K562 (cell line): Measurements from ENCODE around the gene EPC2. TPM values are rescaled to one million over a fixed set of nuclear protein-coding genes. Genes with fewer than 3 reads are reported as not detected.

Experiments
- ATAC-seq: fragments of 200-7000 bp; cut with Tn5 transposase; 3 replicates; pipeline ENCODE4 v1.9.1; 2020; ENCODE audit warnings: moderate library complexity
- BruUV-seq: library from RNA; stranded (reverse); fragments of 400-500 nt; replicated peaks from 2 replicates; lab custom pipeline; 2021; lab: Mats Ljungman, UMichigan
- CTCF ChIA-PET: fragments of 300-600 bp; formaldehyde crosslinking; extraction: SDS; loops from one replicate; lab custom pipeline; 2021; ENCODE audit warnings: low intra/inter-chr PET ratio; lab: Yijun Ruan, JAX
- POLR2A ChIA-PET: fragments of 300-600, 350-650 bp; sonication (Branson Sonifier 250); formaldehyde crosslinking; extraction: SDS; loops from one replicate; lab custom pipeline; 2021; ENCODE audit warnings: antibody characterized with exemption, inconsistent platforms; lab: Yijun Ruan, JAX
- DNase-seq, 4 experiments: peaks; one replicate each; pipeline versions ENCODE4 v3.0.0 to v3.0.0-alpha.2; 2011 to 2018; ENCODE audit warnings: low spot score in 3 of 4, mixed read lengths in 3 of 4; ENCODE audit errors: extremely low read depth in 1 of 4
- FAIRE-seq: peaks from 2 replicates; lab custom pipeline; 2011; peaks lifted over from hg19 to GRCh38; lab: Jason Lieb, UNC
- H2AFZ ChIP-seq: 2 replicates; pipeline ENCODE4 v1.6.0; 2011; ENCODE audit warnings: low read depth, low read length, control low read depth, inconsistent platforms
- H3K27ac ChIP-seq: fragments of 200-600 bp; 3 replicates; pipeline ENCODE4 v1.8.0; 2011; ENCODE audit warnings: low read depth, mild to moderate bottlenecking, control low read depth, inconsistent platforms, low read length, moderate library complexity, mixed read lengths; ENCODE audit errors: extremely low read depth
- H3K27me3 ChIP-seq, 2 experiments: fragments of 300-600 bp in 1 of 2; 2 replicates in 1 of 2; 3 replicates in 1 of 2; pipeline versions ENCODE4 v1.6.0 to v1.8.0; 2011; ENCODE audit warnings: inconsistent platforms in 2 of 2, low read length in 2 of 2, mild to moderate bottlenecking in 1 of 2, mixed read lengths in 1 of 2, moderate library complexity in 1 of 2; ENCODE audit not compliant: control insufficient read depth in 2 of 2, insufficient read depth in 2 of 2
- H3K36me3 ChIP-seq: fragments of 300-600 bp; 3 replicates; pipeline ENCODE4 v1.8.0; 2011; ENCODE audit warnings: mild to moderate bottlenecking, low read length, inconsistent platforms; ENCODE audit not compliant: control insufficient read depth, insufficient read depth
- H3K4me1 ChIP-seq, 2 experiments: fragments of 200-600 bp in 1 of 2; replicated peaks in 1 of 2; 2 replicates in 1 of 2; 3 replicates in 1 of 2; pipeline versions ENCODE4 v1.5.1 to v1.8.0; 2011; ENCODE audit warnings: inconsistent platforms in 2 of 2, low read length in 2 of 2, mild to moderate bottlenecking in 1 of 2, mixed read lengths in 1 of 2, moderate library complexity in 1 of 2; ENCODE audit not compliant: control insufficient read depth in 2 of 2, insufficient read depth in 2 of 2
- H3K4me2 ChIP-seq: 2 replicates; pipeline ENCODE4 v1.6.1; 2011; ENCODE audit warnings: low read length, control low read depth, inconsistent platforms, mixed read lengths; ENCODE audit not compliant: insufficient read depth
- H3K4me3 ChIP-seq: fragments of 200-600 bp; sonication (generic), shearing (Covaris generic); 2 replicates; pipeline ENCODE4 v1.5.1; 2016; ENCODE audit warnings: control low read depth, inconsistent platforms
- H3K79me2 ChIP-seq: fragments of 200-600 bp; 3 replicates; pipeline ENCODE4 v1.8.0; 2011; ENCODE audit warnings: low read length, inconsistent platforms; ENCODE audit not compliant: control insufficient read depth, insufficient read depth
- H3K9ac ChIP-seq, 2 experiments: 2 replicates each; pipeline versions ENCODE4 v1.6.0 to v1.6.1; 2011; ENCODE audit warnings: low read depth in 2 of 2, low read length in 2 of 2, control low read depth in 1 of 2, inconsistent platforms in 1 of 2, mild to moderate bottlenecking in 1 of 2, mixed read lengths in 1 of 2; ENCODE audit not compliant: insufficient read depth in 1 of 2
- H3K9me1 ChIP-seq: one replicate; pipeline ENCODE4 v1.6.0; 2011; ENCODE audit warnings: inconsistent platforms, mild to moderate bottlenecking, low read length, moderate library complexity; ENCODE audit not compliant: control insufficient read depth, insufficient read depth
- H3K9me3 ChIP-seq: replicated peaks from 2 replicates; pipeline ENCODE4 v1.5.1; 2011; ENCODE audit warnings: low read depth, low read length, inconsistent platforms; ENCODE audit not compliant: control insufficient read depth, insufficient read depth
- H4K20me1 ChIP-seq: replicated peaks from 2 replicates; pipeline ENCODE4 v1.6.1; 2011; ENCODE audit warnings: low read length, inconsistent platforms, mixed read lengths; ENCODE audit not compliant: control insufficient read depth, insufficient read depth
- CHD4 ChIP-seq: fragments of 200-600 bp; sonication (generic); IDR thresholded peaks from 3 replicates; pipeline ENCODE4 v1.6.1; 2012; ENCODE audit warnings: low read depth, mild to moderate bottlenecking, mixed read lengths, low read length, inconsistent platforms; ENCODE audit not compliant: insufficient read depth, insufficient replicate concordance, poor library complexity, severe bottlenecking
- CXXC5 ChIP-seq: fragments of 250-450 bp; sonication (Bioruptor Pico); IDR thresholded peaks from 2 replicates; pipeline ENCODE4 v1.8.0; 2022; ENCODE audit warnings: inconsistent platforms, mild to moderate bottlenecking, moderate library complexity
- EGR1 ChIP-seq: fragments of 450-650 bp; conservative IDR thresholded peaks from 2 replicates; pipeline ENCODE4 v1.6.1; 2017; ENCODE audit warnings: mild to moderate bottlenecking
- NR1H2 ChIP-seq: sonication (generic); formaldehyde crosslinking; IDR thresholded peaks from 2 replicates; pipeline ENCODE4 v1.4.0; 2020; ENCODE audit warnings: mild to moderate bottlenecking, missing genetic modification reagents
- OTX1 ChIP-seq: fragments of 450-650 bp; formaldehyde crosslinking; IDR thresholded peaks from 2 replicates; pipeline ENCODE4 v1.4.0; 2022; ENCODE audit warnings: mild to moderate bottlenecking
- PKNOX1 ChIP-seq: fragments of 450-650 bp; IDR thresholded peaks from 2 replicates; pipeline ENCODE4 v1.6.1; 2016
- PML ChIP-seq: IDR thresholded peaks from 2 replicates; pipeline ENCODE4 v1.6.1; 2012; ENCODE audit warnings: low read length, inconsistent platforms
- ZNF282 ChIP-seq: sonication (generic); formaldehyde crosslinking; IDR thresholded peaks from 2 replicates; pipeline ENCODE4 v1.8.1; 2023; ENCODE audit warnings: missing genetic modification reagents
- ZNF3 ChIP-seq: fragments of 250-450 bp; sonication (Bioruptor Pico); IDR thresholded peaks from 2 replicates; pipeline ENCODE4 v1.5.0; 2021; ENCODE audit warnings: mild to moderate bottlenecking, moderate library complexity
- ZNF551 ChIP-seq: fragments of 250-450 bp; sonication (Bioruptor Pico); IDR thresholded peaks from 2 replicates; pipeline ENCODE4 v1.5.0; 2021; ENCODE audit warnings: mild to moderate bottlenecking, moderate library complexity
- ZNF592 ChIP-seq: fragments of 450-650 bp; IDR thresholded peaks from 2 replicates; pipeline ENCODE4 v1.6.1; 2017; ENCODE audit warnings: antibody characterized with exemption, mild to moderate bottlenecking
- ZZZ3 ChIP-seq: fragments of 450-650 bp; IDR thresholded peaks from 2 replicates; pipeline ENCODE4 v1.6.1; 2016; ENCODE audit warnings: antibody characterized with exemption, mild to moderate bottlenecking, moderate library complexity
- WGBS: fragments of 100-300 bp; shearing (Covaris generic); methylation state at CpG from one replicate; pipeline ENCODE4 v1.1.6; 2016; ENCODE audit warnings: low coverage, mixed read lengths; ENCODE audit not compliant: insufficient coverage; ENCODE audit errors: missing lambda C conversion rate; 5-methylcytosine and 5-hydroxymethylcytosine counted together
- in situ Hi-C: fragments of 300-500 bp; cut with MboI; formaldehyde crosslinking; loops from 4 replicates; pipeline ENCODE4 v1.15.0; 2018; ENCODE audit warnings: inconsistent platforms, mixed read lengths
- intact Hi-C: fragments of 100-400 bp; cut with micrococcal nuclease; formaldehyde crosslinking; loops from 2 replicates; pipeline ENCODE4 v1.14.2; 2022
- polyA plus RNA-seq, 8 experiments: library from polyadenylated mRNA; depleted of rRNA in 4 of 8; stranded (reverse) in 5 of 8; unstranded in 3 of 8; fragments of >200 nt; fragmentation: Nextera tagmentation in 2 of 8; fragmentation: Illumina TruSeq in 1 of 8; extraction: Ambion mirVana in 2 of 8; extraction: Trizol in 1 of 8; gene quantifications; 2 replicates each; pipeline versions ENCODE4 v1.2.1 to v1.2.3, GENCODE V29; 2011 to 2014; ENCODE audit warnings: inconsistent platforms in 1 of 8, missing spikeins in 1 of 8
- total RNA-seq, 7 experiments: library from RNA; depleted of rRNA in 6 of 7; stranded (reverse); fragments of >200 nt in 6 of 7; fragmentation: Illumina TruSeq in 2 of 7; extraction: Trizol in 2 of 7; gene quantifications; 2 replicates each; pipeline versions ENCODE4 v1.2.1 to v1.2.3, GENCODE V29; 2011 to 2021; ENCODE audit warnings: low replicate concordance in 1 of 7
- TF ChIP-seq, protein P1 (sequence below): fragments of 200-400 bp; formaldehyde crosslinking; IDR thresholded peaks from 2 replicates; pipeline ENCODE4 v1.6.1; 2017; ENCODE audit warnings: mild to moderate bottlenecking, low read depth, low read length, moderate library complexity

EPC2 gene
- total and polyA plus RNA-seq, 9 of the 15 experiments (the other 6 are each of a cell fraction or from before 2014, with no cell fraction given), result 7.0 to 35.8 (median 29.1) TPM

DNA sequence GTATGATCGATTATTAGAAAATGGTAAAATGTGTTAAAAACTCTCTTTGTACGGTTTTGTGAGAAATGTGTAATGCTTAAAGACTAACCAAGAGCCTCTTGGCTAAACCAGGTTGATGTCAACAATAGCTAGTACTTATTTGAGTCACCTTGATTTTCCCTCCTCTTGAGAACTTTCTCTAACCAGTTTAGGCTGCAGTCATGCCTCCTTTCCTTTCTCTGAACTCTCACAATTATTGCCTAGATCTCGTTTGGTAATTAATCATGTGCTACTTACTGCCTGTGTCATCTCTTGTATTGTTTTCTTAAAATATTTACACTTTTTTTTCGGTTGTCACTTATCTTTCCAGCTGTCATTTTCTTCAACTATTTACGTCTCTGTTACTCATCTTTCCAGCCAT, 1.1 kb upstream of the EPC2 start (continued):
- TF ChIP-seq ZNF592 (no peak), EGR1 (no peak)

GRCh38 chr2:148644883-148645538, 460 bp downstream of the EPC2 start:
- peak overlapping the region; percentile 82 for H3K4me3 ChIP-seq
- ATAC-seq (peak; percentile 89), DNase-seq (peak; percentile 93 to 98 (median 96)), FAIRE-seq (peak; percentile 84)
- ChIA-PET POLR2A (interaction anchor here (0.6 to 2.2 kb wide), 22 partner anchors 9 to 937 kb away, joined by 3 to 16 read pairs (median 4); no protein-coding TSS in a partner anchor), CTCF (interaction anchor here (1.3 kb wide), 1 partner anchor 345 kb away, joined by 4 read pairs; no protein-coding TSS in a partner anchor)
- peaks cover 48% of the 10 kb centered on the region for H3K79me2 ChIP-seq
- H3K36me3 ChIP-seq, result no peaks in the 10 kb centered on the region
- intact Hi-C loops, result loop anchor here (5.0 to 10.0 kb wide), 2 partner anchors 167 to 920 kb away; no protein-coding TSS in a partner anchor
- peak overlapping the region; percentile 98 for H2AFZ ChIP-seq
- no TSS peak for BruUV-seq
- H3K27me3 ChIP-seq, result no peaks in the 10 kb centered on the region; a peak in 1 of 5 replicates
- no peaks in the 10 kb centered on the region for H3K9me1 ChIP-seq
- peaks cover 12% of the 10 kb centered on the region for H4K20me1 ChIP-seq
- peak overlapping the region; percentile 93 for H3K27ac ChIP-seq
- in situ Hi-C loops, result no loop called here
- peaks cover 14 to 24% of the 10 kb centered on the region in 2 experiments for H3K4me1 ChIP-seq
- peak overlapping the region; percentile 99 for H3K4me2 ChIP-seq
- under 1% methylated on average over 52 of the region's 69 CpGs for WGBS
- H3K9ac ChIP-seq, result peak overlapping the region; percentile 89 to 96
- no peaks in the 10 kb centered on the region for H3K9me3 ChIP-seq
- TF ChIP-seq CHD4 (no peak), ZNF551 (CRISPR knock-in tag) (no peak), NR1H2 (CRISPR knock-in tag) (no peak), ZNF3 (CRISPR knock-in tag) (no peak), CXXC5 (CRISPR knock-in tag) (peak; percentile 95), ZNF282 (CRISPR knock-in tag) (no peak), OTX1 (CRISPR knock-in tag) (no peak), PKNOX1 (peak; percentile 55; the same call in 1 of the 2 replicates), PML (peak; percentile 54; the same call in 1 of the 2 replicates), ZZZ3 (no peak)
- TF ChIP-seq, protein P1, sequence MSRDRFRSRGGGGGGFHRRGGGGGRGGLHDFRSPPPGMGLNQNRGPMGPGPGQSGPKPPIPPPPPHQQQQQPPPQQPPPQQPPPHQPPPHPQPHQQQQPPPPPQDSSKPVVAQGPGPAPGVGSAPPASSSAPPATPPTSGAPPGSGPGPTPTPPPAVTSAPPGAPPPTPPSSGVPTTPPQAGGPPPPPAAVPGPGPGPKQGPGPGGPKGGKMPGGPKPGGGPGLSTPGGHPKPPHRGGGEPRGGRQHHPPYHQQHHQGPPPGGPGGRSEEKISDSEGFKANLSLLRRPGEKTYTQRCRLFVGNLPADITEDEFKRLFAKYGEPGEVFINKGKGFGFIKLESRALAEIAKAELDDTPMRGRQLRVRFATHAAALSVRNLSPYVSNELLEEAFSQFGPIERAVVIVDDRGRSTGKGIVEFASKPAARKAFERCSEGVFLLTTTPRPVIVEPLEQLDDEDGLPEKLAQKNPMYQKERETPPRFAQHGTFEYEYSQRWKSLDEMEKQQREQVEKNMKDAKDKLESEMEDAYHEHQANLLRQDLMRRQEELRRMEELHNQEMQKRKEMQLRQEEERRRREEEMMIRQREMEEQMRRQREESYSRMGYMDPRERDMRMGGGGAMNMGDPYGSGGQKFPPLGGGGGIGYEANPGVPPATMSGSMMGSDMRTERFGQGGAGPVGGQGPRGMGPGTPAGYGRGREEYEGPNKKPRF, result peak; percentile 99
